ENCODE results near the gene FAM110A. TPM values are rescaled to one million over a fixed set of nuclear protein-coding genes. Genes with fewer than 3 reads are reported as not detected.

Gene FAM110A
- total RNA-seq, 6 experiments from 2014 or later, result 3.6 to 6.4 (median 5.3) TPM

DNA sequence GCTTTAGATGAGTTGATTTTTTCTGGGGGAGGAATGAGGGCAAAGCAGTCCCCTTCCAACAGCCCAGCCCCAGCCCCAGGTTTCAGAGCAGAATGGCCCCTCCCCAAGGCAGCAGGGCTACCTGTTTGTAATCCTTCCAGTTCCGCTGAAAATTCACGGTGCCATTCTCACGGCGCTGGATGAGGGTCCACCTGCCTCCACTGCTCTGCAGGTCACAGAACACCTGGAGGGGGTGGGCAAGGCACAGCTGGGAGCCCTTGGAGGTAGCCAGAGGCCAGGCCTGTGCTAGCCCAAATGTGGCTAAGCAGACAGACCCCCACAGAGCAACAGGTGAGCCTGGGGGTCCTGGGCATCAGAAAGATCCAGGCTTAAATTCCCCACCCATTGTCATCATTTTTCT lies 46.1 kb downstream of the FAM110A start:
- Mint-ChIP-seq H3K36me3 (ENCODE audit: low read depth) (no peaks in the 10 kb centered on the region), H3K27ac (no peak overlapping the region), H3K27me3 (ENCODE audit: insufficient read depth) (peaks cover 11% of the 10 kb centered on the region), H3K4me3 (no peak overlapping the region), H3K9me3 (no peaks in the 10 kb centered on the region), H3K4me1 (ENCODE audit: low read depth) (peaks cover 12% of the 10 kb centered on the region)
- TF ChIP-seq, protein P1, sequence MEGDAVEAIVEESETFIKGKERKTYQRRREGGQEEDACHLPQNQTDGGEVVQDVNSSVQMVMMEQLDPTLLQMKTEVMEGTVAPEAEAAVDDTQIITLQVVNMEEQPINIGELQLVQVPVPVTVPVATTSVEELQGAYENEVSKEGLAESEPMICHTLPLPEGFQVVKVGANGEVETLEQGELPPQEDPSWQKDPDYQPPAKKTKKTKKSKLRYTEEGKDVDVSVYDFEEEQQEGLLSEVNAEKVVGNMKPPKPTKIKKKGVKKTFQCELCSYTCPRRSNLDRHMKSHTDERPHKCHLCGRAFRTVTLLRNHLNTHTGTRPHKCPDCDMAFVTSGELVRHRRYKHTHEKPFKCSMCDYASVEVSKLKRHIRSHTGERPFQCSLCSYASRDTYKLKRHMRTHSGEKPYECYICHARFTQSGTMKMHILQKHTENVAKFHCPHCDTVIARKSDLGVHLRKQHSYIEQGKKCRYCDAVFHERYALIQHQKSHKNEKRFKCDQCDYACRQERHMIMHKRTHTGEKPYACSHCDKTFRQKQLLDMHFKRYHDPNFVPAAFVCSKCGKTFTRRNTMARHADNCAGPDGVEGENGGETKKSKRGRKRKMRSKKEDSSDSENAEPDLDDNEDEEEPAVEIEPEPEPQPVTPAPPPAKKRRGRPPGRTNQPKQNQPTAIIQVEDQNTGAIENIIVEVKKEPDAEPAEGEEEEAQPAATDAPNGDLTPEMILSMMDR (IDR thresholded peaks at IDR 0.05), result no peak
- no peak for DNase-seq

DNA sequence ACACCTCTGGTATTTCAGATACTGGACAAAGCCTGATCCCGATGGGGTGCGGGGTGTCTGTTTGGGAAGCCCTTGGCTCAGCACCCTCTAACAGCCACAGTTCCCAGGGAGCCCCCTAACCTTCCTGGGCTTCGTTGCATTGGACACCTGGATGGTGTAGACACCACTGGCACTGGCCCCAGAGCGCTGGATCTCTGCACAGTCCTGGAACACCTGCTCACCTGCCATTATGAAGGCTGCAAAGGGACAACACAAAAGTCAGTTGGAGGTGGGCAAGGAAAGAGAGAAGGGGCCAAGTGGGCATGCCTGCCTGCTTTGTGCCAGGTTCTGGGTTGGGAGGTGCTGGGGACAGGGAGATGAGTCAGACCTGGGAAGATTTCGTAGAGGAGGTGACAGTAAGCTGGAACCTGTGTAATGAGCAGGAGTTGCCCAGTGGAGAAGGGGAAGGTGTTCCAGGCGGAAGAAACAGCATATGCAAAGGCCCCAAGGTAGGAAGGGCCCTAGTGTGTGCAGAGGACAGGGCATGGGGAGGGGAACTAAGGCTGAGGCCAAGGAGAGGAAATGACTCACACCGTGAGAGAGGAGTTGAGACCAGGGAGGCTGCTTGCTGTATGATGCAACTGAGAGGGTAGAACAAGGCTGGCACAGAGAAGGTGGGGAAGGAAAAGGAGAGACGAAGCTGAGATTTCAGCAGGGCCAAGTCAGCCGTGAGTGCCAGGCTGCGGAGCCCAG lies 47.7 kb downstream of the FAM110A start:
- peaks cover 12% of the 10 kb centered on the region for H3K4me1 Mint-ChIP-seq (ENCODE audit: low read depth)
- TF ChIP-seq, protein P1 (IDR thresholded peaks at IDR 0.05), result no peak
- H3K36me3 Mint-ChIP-seq (ENCODE audit: low read depth), result no peaks in the 10 kb centered on the region
- peak overlapping the region; percentile 17; the same call in 1 of the 2 replicates for H3K4me3 Mint-ChIP-seq
- H3K9me3 Mint-ChIP-seq, result no peaks in the 10 kb centered on the region
- peak overlapping the region; percentile 48 for H3K27ac Mint-ChIP-seq
- peaks cover 17% of the 10 kb centered on the region for H3K27me3 Mint-ChIP-seq (ENCODE audit: insufficient read depth)
- DNase-seq, result peak; percentile 16

DNA sequence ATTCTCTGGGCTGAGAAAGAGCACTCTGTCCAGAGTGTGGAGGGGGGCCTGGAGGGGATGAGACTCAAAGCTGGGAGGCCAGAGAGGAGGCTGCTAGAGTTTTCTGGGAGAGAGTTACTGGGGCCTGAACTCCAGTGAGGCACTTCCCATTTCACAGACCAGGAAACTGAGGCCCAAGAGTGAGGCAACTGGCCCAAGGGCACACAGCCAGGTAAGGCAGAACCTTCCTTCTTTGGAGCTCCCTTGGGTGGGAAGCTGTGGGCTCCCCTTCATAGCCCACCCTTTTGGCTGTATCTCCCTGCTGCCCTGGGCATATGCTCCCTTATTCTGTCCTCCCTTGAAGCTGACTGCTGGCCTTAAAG lies 48.2 kb downstream of the FAM110A start:
- TF ChIP-seq, protein P1 (IDR thresholded peaks at IDR 0.05), result no peak
- DNase-seq, result no peak
- Mint-ChIP-seq H3K27me3 (ENCODE audit: insufficient read depth) (peaks cover 17% of the 10 kb centered on the region), H3K4me3 (peak overlapping the region; percentile 17; the same call in 1 of the 2 replicates), H3K27ac (peak overlapping the region; percentile 48), H3K36me3 (ENCODE audit: low read depth) (no peaks in the 10 kb centered on the region), H3K9me3 (no peaks in the 10 kb centered on the region), H3K4me1 (ENCODE audit: low read depth) (peaks cover 12% of the 10 kb centered on the region)

DNA sequence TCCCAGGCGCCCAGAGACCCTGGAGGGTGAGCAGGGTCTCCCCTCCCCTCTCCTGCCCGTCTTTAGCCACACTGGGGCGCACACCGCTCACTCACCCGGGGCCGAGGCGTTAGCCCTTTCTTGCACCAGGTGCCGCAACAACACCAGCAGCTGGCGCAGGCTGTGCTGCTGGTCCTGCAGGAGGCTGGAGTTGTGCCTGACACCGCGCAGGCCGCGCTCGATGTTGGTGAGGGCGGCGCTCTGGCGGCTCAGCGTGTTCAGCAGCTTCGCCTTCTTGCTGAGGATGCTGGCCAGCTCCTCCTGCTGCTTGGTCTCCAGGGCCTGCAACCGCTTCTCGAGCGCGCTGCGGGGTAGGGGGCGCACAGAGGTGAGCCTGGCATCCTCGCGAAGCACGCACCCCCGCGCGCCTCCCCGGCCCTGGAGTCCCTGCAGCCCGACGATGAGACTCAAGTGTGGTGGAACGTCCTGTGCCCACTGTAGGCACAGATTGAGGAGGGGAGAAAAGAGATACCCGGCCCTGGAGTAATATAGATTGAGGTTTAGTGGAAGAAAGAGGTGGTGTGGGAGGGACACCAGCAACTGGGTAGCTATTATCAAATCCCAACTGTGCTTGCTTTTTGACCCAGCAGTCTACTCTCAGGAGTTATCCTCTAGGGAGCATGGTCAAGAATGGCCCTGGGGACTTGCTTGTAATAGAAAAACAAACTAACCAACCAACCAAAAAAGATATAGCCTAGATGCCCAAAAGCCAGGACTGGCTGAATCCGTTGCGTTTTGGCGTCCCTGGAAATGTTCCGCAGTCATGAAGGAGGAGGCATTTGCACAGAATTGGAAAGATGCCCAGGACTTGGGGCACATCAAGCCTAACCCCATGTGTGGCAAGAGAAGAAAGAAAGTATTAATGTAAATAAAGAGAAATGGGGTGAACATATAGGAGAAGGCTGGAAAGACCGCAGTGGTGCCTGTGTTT lies 51.8 kb downstream of the FAM110A start:
- no peak overlapping the region for H3K4me3 Mint-ChIP-seq
- DNase-seq, result no peak
- no peaks in the 10 kb centered on the region for H3K36me3 Mint-ChIP-seq (ENCODE audit: low read depth)
- peaks cover 12% of the 10 kb centered on the region for H3K4me1 Mint-ChIP-seq (ENCODE audit: low read depth)
- TF ChIP-seq, protein P1 (IDR thresholded peaks at IDR 0.05), result peak; percentile 25; the same call in 1 of the 2 replicates
- H3K27me3 Mint-ChIP-seq (ENCODE audit: insufficient read depth), result peaks cover 14% of the 10 kb centered on the region
- H3K27ac Mint-ChIP-seq, result no peak overlapping the region
- no peaks in the 10 kb centered on the region for H3K9me3 Mint-ChIP-seq

DNA sequence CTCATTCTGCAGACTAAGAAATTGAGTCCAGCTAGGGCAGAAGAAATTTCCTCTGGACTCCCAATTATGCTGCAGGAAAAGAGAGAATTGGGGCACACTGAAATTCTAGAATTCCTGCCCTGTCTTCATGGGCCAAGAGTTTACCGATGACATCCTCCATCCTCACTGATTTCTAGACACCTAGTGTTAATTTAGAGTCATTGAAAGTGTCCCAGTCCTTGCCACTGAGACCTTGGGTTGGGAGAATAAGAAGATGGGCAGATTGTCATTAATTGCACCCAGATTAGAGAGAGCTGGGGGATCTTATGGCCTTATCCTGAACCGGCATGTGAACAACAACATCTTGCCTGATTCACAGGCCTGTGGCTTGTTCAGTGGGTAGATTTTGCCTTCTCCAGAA lies 53.6 kb downstream of the FAM110A start:
- peaks cover 25% of the 10 kb centered on the region for H3K27me3 Mint-ChIP-seq (ENCODE audit: insufficient read depth)
- H3K4me3 Mint-ChIP-seq, result no peak overlapping the region
- H3K9me3 Mint-ChIP-seq, result no peaks in the 10 kb centered on the region
- no peak for DNase-seq
- no peaks in the 10 kb centered on the region for H3K4me1 Mint-ChIP-seq (ENCODE audit: low read depth)
- no peak overlapping the region for H3K27ac Mint-ChIP-seq
- TF ChIP-seq, protein P1 (IDR thresholded peaks at IDR 0.05), result no peak
- H3K36me3 Mint-ChIP-seq (ENCODE audit: low read depth), result no peaks in the 10 kb centered on the region

Measured in HFFc6 (cell line).